CD4-positive, alpha-beta memory T cell (primary cell): ENCODE data around the gene MBD4. TPM values are rescaled to one million over a fixed set of nuclear protein-coding genes. Genes with fewer than 3 reads are reported as not detected.

Source experiments
- CTCF ChIA-PET: fragments of 350-600 bp; sonication (Branson Sonifier 250); formaldehyde crosslinking; loops from one replicate; lab custom pipeline; 2021; ENCODE audit warnings: inconsistent platforms; ENCODE audit not compliant: partially characterized antibody; lab: Charles Lee
- POLR2A ChIA-PET: fragments of 350-600 bp; sonication (Branson Sonifier 250); formaldehyde crosslinking; loops from one replicate; lab custom pipeline; 2021; ENCODE audit not compliant: partially characterized antibody; lab: Charles Lee
- DNase-seq, 5 donors: peaks; one replicate each; pipeline versions ENCODE4 v3.0.0 to v3.0.0-alpha.2; 2020 to 2022; ENCODE audit warnings: mixed read lengths in 1 of 5
- H3K27ac ChIP-seq: one replicate; pipeline ENCODE4 v1.7.0; 2013; ENCODE audit warnings: low read depth, low read length
- H3K27me3 ChIP-seq: 2 replicates; pipeline ENCODE4 v1.7.0; 2013; ENCODE audit warnings: mild to moderate bottlenecking, low read length, moderate library complexity; ENCODE audit not compliant: insufficient read depth
- H3K36me3 ChIP-seq: 2 replicates; pipeline ENCODE4 v1.7.0; 2013; ENCODE audit warnings: mild to moderate bottlenecking, low read length, moderate library complexity; ENCODE audit not compliant: insufficient read depth
- H3K4me1 ChIP-seq: 2 replicates; pipeline ENCODE4 v1.7.0; 2013; ENCODE audit warnings: mild to moderate bottlenecking, low read length, moderate library complexity; ENCODE audit not compliant: insufficient read depth
- H3K4me3 ChIP-seq, 2 donors: one replicate each; pipeline ENCODE4 v1.7.0; 2013; ENCODE audit warnings: low read length in 2 of 2, mild to moderate bottlenecking in 1 of 2
- H3K9me3 ChIP-seq, 2 donors: one replicate each; pipeline ENCODE4 v1.7.0; 2013; ENCODE audit warnings: low read length in 2 of 2, control low read depth in 1 of 2; ENCODE audit not compliant: control insufficient read depth in 1 of 2
- H3K27ac Mint-ChIP-seq, 7 donors: one replicate each; pipeline ENCODE4 v1.8.0; 2020 to 2021; ENCODE audit warnings: mixed read lengths in 7 of 7, mild to moderate bottlenecking in 6 of 7, inconsistent platforms in 3 of 7, moderate library complexity in 3 of 7
- H3K27me3 Mint-ChIP-seq, 2 donors: one replicate each; pipeline ENCODE4 v1.8.0; 2020 to 2021; ENCODE audit warnings: mixed read lengths in 2 of 2
- H3K36me3 Mint-ChIP-seq, 2 donors: one replicate each; pipeline ENCODE4 v1.8.0; 2020 to 2021; ENCODE audit warnings: mixed read lengths in 2 of 2, inconsistent platforms in 1 of 2, mild to moderate bottlenecking in 1 of 2
- H3K4me1 Mint-ChIP-seq, 4 donors: one replicate each; pipeline ENCODE4 v1.8.0; 2020 to 2021; ENCODE audit warnings: mixed read lengths in 4 of 4, mild to moderate bottlenecking in 1 of 4
- H3K4me3 Mint-ChIP-seq, 8 donors: one replicate each; pipeline ENCODE4 v1.8.0; 2020 to 2021; ENCODE audit warnings: mixed read lengths in 8 of 8, mild to moderate bottlenecking in 7 of 8, moderate library complexity in 6 of 8, inconsistent platforms in 3 of 8
- H3K9me3 Mint-ChIP-seq, 8 donors: one replicate each; pipeline ENCODE4 v1.8.0; 2020 to 2021; ENCODE audit warnings: mixed read lengths in 8 of 8, mild to moderate bottlenecking in 5 of 8, inconsistent platforms in 3 of 8, moderate library complexity in 1 of 8
- intact Hi-C: fragments of 100-400 bp; cut with micrococcal nuclease; formaldehyde crosslinking; loops from one replicate; pipeline ENCODE4 v1.15.1; 2023
- polyA plus RNA-seq, 2 donors: library from polyadenylated mRNA; unstranded; fragments of 300-500 nt; fragmentation: Illumina TruSeq; gene quantifications; one replicate each; pipeline ENCODE4 v1.2.3, GENCODE V29; 2021
- total RNA-seq, 2 experiments: library from RNA; stranded (reverse); gene quantifications; one replicate each; pipeline ENCODE4 v1.2.3, GENCODE V29; 2021

Gene MBD4
- total and polyA plus RNA-seq, 4 experiments from 2014 or later = 36.6 to 58.0 (median 52.6) TPM

GRCh38 chr3:129442486-129442885 is 2.7 kb upstream of the MBD4 start:
- CTCF ChIA-PET = interaction anchor here (1.6 kb wide), 1 partner anchor 59 kb away, joined by 5 read pairs; no protein-coding TSS in a partner anchor
- POLR2A ChIA-PET = interaction anchor here (1.4 to 1.8 kb wide), 2 partner anchors 127 to 449 kb away, joined by 4 to 5 read pairs; a partner anchor contains a TSS

DNA sequence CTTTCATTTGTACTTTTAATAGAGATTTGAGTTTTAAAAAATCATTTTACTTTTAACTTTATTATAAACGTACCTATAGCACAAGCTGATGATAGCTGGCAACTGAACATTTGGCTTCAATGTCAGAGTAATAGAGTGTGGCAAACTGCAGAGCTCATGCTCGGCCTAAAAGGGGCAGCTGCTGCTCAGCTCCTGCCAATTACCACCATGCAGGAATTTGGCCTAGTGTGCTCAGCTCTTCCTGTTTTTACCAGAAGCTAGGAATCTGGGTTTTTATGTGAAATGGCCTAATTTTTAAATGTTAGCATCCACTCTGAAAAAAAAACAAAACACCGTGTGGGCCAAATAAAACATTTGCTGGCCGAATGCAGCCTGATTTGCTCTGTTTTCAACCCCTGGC is 2.0 kb upstream of the MBD4 start:
- peaks cover 0 to 3% (median 0%) of the 10 kb centered on the region in 8 donors for H3K9me3 Mint-ChIP-seq
- intact Hi-C loops = loop anchor here (2.0 to 5.0 kb wide), 3 partner anchors 165 to 1451 kb away; partner anchors contain the start of genes ATP2C1, PLXND1 and SEC61A1
- H3K4me1 Mint-ChIP-seq = peaks cover 36 to 66% (median 52%) of the 10 kb centered on the region in 4 donors
- H3K4me3 ChIP-seq = no peak overlapping the region
- no peaks in the 10 kb centered on the region for H3K27me3 Mint-ChIP-seq
- no peaks in the 10 kb centered on the region for H3K27me3 ChIP-seq
- peaks cover 9 to 21% of the 10 kb centered on the region in 2 donors for H3K36me3 Mint-ChIP-seq
- no peaks in the 10 kb centered on the region for H3K9me3 ChIP-seq
- DNase-seq = peak in 1 of 5 donors; percentile 6
- H3K4me3 Mint-ChIP-seq = peak overlapping the region; percentile 90 to 99 (median 94)
- H3K4me1 ChIP-seq = peaks cover 56% of the 10 kb centered on the region
- peaks cover 9% of the 10 kb centered on the region for H3K36me3 ChIP-seq
- ChIA-PET POLR2A (interaction anchor here (0.5 to 4.6 kb wide), 10 partner anchors 13 to 693 kb away, joined by 4 to 56 read pairs (median 14); partner anchors contain the start of genes EFCAB12 and PLXND1), CTCF (interaction anchor here (1.2 to 1.6 kb wide), 2 partner anchors 59 to 125 kb away, joined by 3 to 5 read pairs; a partner anchor contains a TSS)
- H3K27ac Mint-ChIP-seq = peak overlapping the region; percentile 94 to 99 (median 98)
- peak overlapping the region; percentile 89 for H3K27ac ChIP-seq

More at GRCh38 chr3:129442486-129442885, 2.7 kb upstream of the MBD4 start:
- H3K4me1 Mint-ChIP-seq = peaks cover 33 to 62% (median 48%) of the 10 kb centered on the region in 4 donors
- Histone ChIP-seq H3K4me3 (no peak overlapping the region), H3K36me3 (peaks cover 4% of the 10 kb centered on the region), H3K27ac (peak overlapping the region; percentile 89), H3K9me3 (no peaks in the 10 kb centered on the region), H3K4me1 (peaks cover 51% of the 10 kb centered on the region), H3K27me3 (no peaks in the 10 kb centered on the region)
- peak overlapping the region; percentile 94 to 99 (median 98) for H3K27ac Mint-ChIP-seq
- peaks cover 7 to 17% of the 10 kb centered on the region in 2 donors for H3K36me3 Mint-ChIP-seq
- H3K9me3 Mint-ChIP-seq = peaks cover 0 to 3% (median 0%) of the 10 kb centered on the region in 8 donors
- peak overlapping the region in 5 of 8 donors; percentile 25 to 99 (median 44) for H3K4me3 Mint-ChIP-seq
- no peaks in the 10 kb centered on the region for H3K27me3 Mint-ChIP-seq
- intact Hi-C loops = loop anchor here (5.0 kb wide), 2 partner anchors 1390 to 1450 kb away; partner anchors contain the start of genes ATP2C1 and SEC61A1
- no peak for DNase-seq

DNA sequence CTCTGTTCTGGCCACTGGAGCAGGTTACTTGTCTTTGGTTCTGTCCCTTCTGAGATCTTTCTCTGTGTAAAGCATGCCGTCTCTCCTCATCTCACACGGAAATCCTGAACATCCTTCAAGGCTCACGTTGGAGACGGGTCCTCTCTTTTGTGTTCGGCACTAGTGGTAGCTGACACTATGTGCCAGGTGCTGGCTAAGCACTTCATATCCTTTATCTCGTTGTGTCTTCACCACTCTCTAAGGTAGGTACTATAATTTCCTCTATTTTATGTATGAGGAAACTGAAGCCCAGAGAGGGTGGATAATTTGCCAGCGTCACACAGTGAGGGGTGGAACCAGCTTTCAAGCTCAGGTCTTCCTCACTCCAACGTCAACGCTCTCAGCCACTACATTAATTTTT is 1.5 kb upstream of the MBD4 start:
- POLR2A ChIA-PET = interaction anchor here (0.5 to 4.6 kb wide), 11 partner anchors 13 to 694 kb away, joined by 4 to 56 read pairs (median 10); partner anchors contain the start of genes EFCAB12 and PLXND1
- intact Hi-C loops = loop anchor here (2.0 to 5.0 kb wide), 3 partner anchors 166 to 1451 kb away; partner anchors contain the start of genes ATP2C1, PLXND1 and SEC61A1
- DNase-seq = peak; percentile 21 to 40 (median 32)

GRCh38 chr3:129440618-129441190 is 956 bp upstream of the MBD4 start:
- H3K27me3 Mint-ChIP-seq = no peaks in the 10 kb centered on the region
- CTCF ChIA-PET = interaction anchor here (0.6 to 1.7 kb wide), 4 partner anchors 11 to 707 kb away, joined by 3 to 6 read pairs (median 4); no protein-coding TSS in a partner anchor
- H3K4me3 Mint-ChIP-seq = peak overlapping the region; percentile 90 to 99 (median 94)
- intact Hi-C loops = loop anchor here (1.0 to 5.0 kb wide), 11 partner anchors 12 to 1452 kb away; partner anchors contain the start of genes ATP2C1, CFAP92, EFCAB12 and HMCES
- Histone ChIP-seq H3K27me3 (no peaks in the 10 kb centered on the region), H3K9me3 (no peaks in the 10 kb centered on the region), H3K36me3 (peaks cover 18% of the 10 kb centered on the region), H3K4me3 (peak overlapping the region; percentile 32 to 72), H3K27ac (peak overlapping the region; percentile 89), H3K4me1 (peaks cover 67% of the 10 kb centered on the region)
- peaks cover 17 to 31% of the 10 kb centered on the region in 2 donors for H3K36me3 Mint-ChIP-seq
- POLR2A ChIA-PET = interaction anchor here (0.6 to 4.6 kb wide), 21 partner anchors 10 to 1768 kb away, joined by 3 to 56 read pairs (median 5); partner anchors contain the start of genes ABTB1, EFCAB12, PLXND1 and RAB43
- no peak for DNase-seq
- H3K9me3 Mint-ChIP-seq = peaks cover 0 to 3% (median 0%) of the 10 kb centered on the region in 8 donors
- H3K27ac Mint-ChIP-seq = peak overlapping the region; percentile 94 to 99 (median 98)
- peaks cover 41 to 76% (median 62%) of the 10 kb centered on the region in 4 donors for H3K4me1 Mint-ChIP-seq

More for the DNA sequence above, 1.5 kb upstream of the MBD4 start:
- H3K4me3 ChIP-seq = peak overlapping the region; percentile 32 to 72
- CTCF ChIA-PET = interaction anchor here (1.2 to 1.7 kb wide), 3 partner anchors 11 to 125 kb away, joined by 3 to 6 read pairs (median 5); a partner anchor contains a TSS
- Mint-ChIP-seq H3K9me3 (peaks cover 0 to 3% (median 0%) of the 10 kb centered on the region in 8 donors), H3K36me3 (peaks cover 13 to 26% of the 10 kb centered on the region in 2 donors), H3K27me3 (no peaks in the 10 kb centered on the region), H3K4me3 (peak overlapping the region; percentile 90 to 99 (median 94)), H3K4me1 (peaks cover 37 to 71% (median 58%) of the 10 kb centered on the region in 4 donors), H3K27ac (peak overlapping the region; percentile 94 to 99 (median 98))
- peaks cover 62% of the 10 kb centered on the region for H3K4me1 ChIP-seq
- H3K36me3 ChIP-seq = peaks cover 14% of the 10 kb centered on the region
- H3K27me3 ChIP-seq = no peaks in the 10 kb centered on the region
- H3K9me3 ChIP-seq = no peaks in the 10 kb centered on the region
- peak overlapping the region; percentile 89 for H3K27ac ChIP-seq

DNA sequence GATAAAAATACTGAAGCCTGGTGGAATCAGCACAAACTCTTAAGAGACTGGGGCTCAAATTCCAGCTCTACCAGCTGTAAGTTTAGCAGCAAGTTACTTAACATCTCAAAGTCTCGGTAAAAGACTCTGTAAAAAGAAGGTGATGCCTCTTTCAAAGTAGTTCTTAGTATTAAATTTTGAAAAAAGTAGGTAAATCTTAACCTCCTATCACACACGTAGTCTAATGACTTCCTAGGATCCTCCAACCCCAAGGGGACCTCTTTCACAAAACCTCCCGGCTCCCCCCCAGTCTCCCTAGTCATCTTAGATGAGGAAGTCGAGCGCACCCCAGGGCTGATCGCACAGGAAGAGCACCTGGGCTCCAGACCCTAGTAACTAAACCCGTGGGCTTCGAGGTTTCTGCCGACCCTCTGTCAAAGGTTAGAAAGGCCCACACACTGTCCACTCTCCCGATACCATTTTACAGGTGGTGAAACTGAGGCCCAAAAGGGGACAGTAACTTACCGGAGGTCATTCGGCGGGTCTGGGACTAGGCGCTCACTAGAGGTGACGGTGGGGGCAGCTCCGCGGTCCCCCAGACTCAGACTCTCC is 427 bp downstream of the MBD4 start:
- intact Hi-C loops = loop anchor here (5.0 kb wide), 1 partner anchor 257 kb away; the partner anchor contains the start of gene CNBP
- CTCF ChIA-PET = interaction anchor here (0.9 to 1.7 kb wide), 4 partner anchors 39 to 469 kb away, joined by 3 to 4 read pairs (median 4); no protein-coding TSS in a partner anchor
- H3K9me3 ChIP-seq = no peaks in the 10 kb centered on the region
- H3K9me3 Mint-ChIP-seq = peaks cover 0 to 3% (median 0%) of the 10 kb centered on the region in 8 donors
- H3K4me3 Mint-ChIP-seq = peak overlapping the region; percentile 90 to 99 (median 94)
- peak; percentile 37 to 70 (median 40) for DNase-seq
- peaks cover 80% of the 10 kb centered on the region for H3K4me1 ChIP-seq
- H3K27me3 ChIP-seq = no peaks in the 10 kb centered on the region
- H3K27ac ChIP-seq = peak overlapping the region; percentile 91
- H3K4me3 ChIP-seq = peak overlapping the region; percentile 98 to 100
- POLR2A ChIA-PET = interaction anchor here (0.7 to 4.6 kb wide), 25 partner anchors 8 to 1766 kb away, joined by 3 to 56 read pairs (median 4); partner anchors contain the start of genes ABTB1, EFCAB12, PLXND1 and RAB43
- peaks cover 49 to 87% (median 73%) of the 10 kb centered on the region in 4 donors for H3K4me1 Mint-ChIP-seq
- H3K36me3 ChIP-seq = peaks cover 18% of the 10 kb centered on the region
- peak overlapping the region; percentile 94 to 99 (median 98) for H3K27ac Mint-ChIP-seq
- H3K27me3 Mint-ChIP-seq = no peaks in the 10 kb centered on the region
- H3K36me3 Mint-ChIP-seq = peaks cover 21 to 43% of the 10 kb centered on the region in 2 donors

DNA sequence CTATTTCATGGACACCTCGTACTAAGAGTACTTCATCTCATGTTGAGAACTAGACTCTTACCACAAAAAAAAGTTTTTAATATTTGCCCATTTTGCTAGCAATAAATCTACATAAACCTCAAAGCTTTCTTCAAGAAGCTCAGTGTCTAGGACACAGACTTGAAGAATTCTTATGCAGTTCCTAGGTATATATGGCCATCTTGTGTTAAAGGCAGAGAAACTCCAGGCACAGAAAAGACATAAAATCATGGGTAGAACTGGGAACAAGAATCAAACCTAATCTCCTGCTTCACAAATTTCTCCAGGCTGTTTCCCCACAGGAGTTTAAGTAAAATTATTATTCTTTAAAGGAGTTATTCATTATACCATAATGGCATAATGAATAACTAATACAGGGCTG is 4.4 kb downstream of the MBD4 start:
- H3K4me3 ChIP-seq = no peak overlapping the region
- H3K27ac Mint-ChIP-seq = peak overlapping the region in 4 of 7 donors; percentile 2 to 20 (median 12)
- intact Hi-C loops = loop anchor here (5.0 kb wide), 1 partner anchor 253 kb away; the partner anchor contains the start of gene CNBP

More for the DNA sequence above, 4.4 kb downstream of the MBD4 start:
- no peaks in the 10 kb centered on the region for H3K27me3 ChIP-seq
- no peak for DNase-seq
- CTCF ChIA-PET = interaction anchor here (0.9 to 1.9 kb wide), 2 partner anchors 36 to 55 kb away, joined by 3 to 9 read pairs; no protein-coding TSS in a partner anchor
- H3K9me3 ChIP-seq = no peaks in the 10 kb centered on the region
- Mint-ChIP-seq H3K4me3 (peak overlapping the region in 2 of 8 donors; percentile 4 to 11), H3K4me1 (peaks cover 29 to 59% (median 41%) of the 10 kb centered on the region in 4 donors), H3K27me3 (no peaks in the 10 kb centered on the region), H3K36me3 (peaks cover 47 to 77% of the 10 kb centered on the region in 2 donors), H3K9me3 (no peaks in the 10 kb centered on the region)
- H3K4me1 ChIP-seq = peaks cover 46% of the 10 kb centered on the region
- H3K36me3 ChIP-seq = peaks cover 48% of the 10 kb centered on the region
- POLR2A ChIA-PET = interaction anchor here (1.0 kb wide), 1 partner anchor 9 kb away, joined by 3 read pairs; no protein-coding TSS in a partner anchor
- H3K27ac ChIP-seq = no peak overlapping the region
